Neutrophil (primary cell): Measurements from ENCODE around the gene IQGAP2.
"Not testable (repeated sequence)": the region's sequence is repeated elsewhere in the genome, so short reads cannot be mapped to it uniquely, and the experiment has no call there.

Experiments
- H3K27ac ChIP-seq: fragments of 200-600 bp; sonication (generic); 2 replicates; pipeline ENCODE4 v1.5.1; 2016; ENCODE audit warnings: mild to moderate bottlenecking, moderate library complexity
- H3K27me3 ChIP-seq: fragments of 200-600 bp; sonication (generic); 2 replicates; pipeline ENCODE4 v1.6.0; 2016; ENCODE audit warnings: mild to moderate bottlenecking
- H3K36me3 ChIP-seq: fragments of 200-600 bp; sonication (generic); 2 replicates; pipeline ENCODE4 v1.5.1; 2017
- H3K4me1 ChIP-seq, 2 experiments: fragments of 200-600 bp in 1 of 2; sonication (generic) in 1 of 2; 1 replicate in 1 of 2; 2 replicates in 1 of 2; pipeline versions ENCODE4 v1.5.1 to v1.6.1; 2013 to 2016; ENCODE audit warnings: low read depth in 1 of 2, low read length in 1 of 2, mild to moderate bottlenecking in 1 of 2, moderate library complexity in 1 of 2; ENCODE audit not compliant: control insufficient read depth in 1 of 2, insufficient read depth in 1 of 2
- H3K4me3 ChIP-seq, 2 experiments: fragments of 200-600 bp in 1 of 2; sonication (generic) in 1 of 2; 1 replicate in 1 of 2; 2 replicates in 1 of 2; pipeline ENCODE4 v1.5.1; 2013 to 2016; ENCODE audit warnings: low read depth in 1 of 2, low read length in 1 of 2, mild to moderate bottlenecking in 1 of 2, moderate library complexity in 1 of 2
- H3K9me3 ChIP-seq: fragments of 200-600 bp; sonication (generic); 2 replicates; pipeline ENCODE4 v1.5.1; 2016
- TF ChIP-seq, protein P1 (sequence below): fragments of 200-600 bp; sonication (generic); IDR thresholded peaks from 2 replicates; pipeline ENCODE4 v1.5.1; 2016; ENCODE audit warnings: antibody characterized with exemption

IQGAP2 gene

DNA sequence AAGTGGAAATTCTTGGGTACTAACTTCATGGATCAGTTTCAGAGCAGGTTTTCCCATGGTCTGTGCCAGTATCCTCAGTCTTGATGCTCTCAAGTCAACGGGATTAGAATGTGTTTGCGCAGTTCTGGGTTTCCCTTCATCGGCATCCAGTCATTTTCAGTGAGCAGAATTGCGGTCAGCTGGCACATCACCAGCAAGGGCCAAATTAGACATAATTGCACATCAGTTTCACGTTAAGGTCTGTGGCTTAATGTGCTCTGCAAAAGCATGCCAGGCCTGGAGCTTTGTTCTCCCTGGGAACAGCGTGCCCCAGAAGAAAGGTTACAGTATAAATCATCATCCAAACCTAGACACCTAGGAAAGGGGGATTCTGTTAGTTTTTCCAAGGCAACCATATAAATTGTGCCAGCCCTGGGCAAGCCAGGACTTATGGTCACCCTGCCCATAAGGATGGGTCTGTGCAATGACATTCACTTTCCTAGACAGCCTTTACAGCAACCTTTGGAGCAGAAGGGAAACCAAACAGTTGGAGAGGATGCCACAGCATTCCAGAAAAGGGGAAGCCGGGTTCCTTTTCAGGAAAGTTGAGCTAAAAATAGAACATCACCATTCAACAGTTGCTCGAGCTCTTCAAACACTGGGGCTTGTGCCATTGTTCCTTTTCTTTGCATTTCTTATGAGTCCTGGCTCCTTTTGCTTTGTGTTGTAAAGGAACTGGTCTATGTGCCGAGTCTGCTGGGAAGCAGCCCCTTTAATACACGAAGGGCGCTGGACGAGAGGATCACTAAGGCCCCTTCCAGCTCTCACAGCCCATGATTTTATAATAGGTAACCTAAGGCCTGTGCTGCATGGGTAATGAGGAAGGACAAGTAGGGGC is 23.1 kb downstream of the IQGAP2 start:
- Histone ChIP-seq H3K9me3 (no peaks in the 10 kb centered on the region), H3K27me3 (no peaks in the 10 kb centered on the region), H3K27ac (peak overlapping the region; percentile 14), H3K4me3 (no peak overlapping the region), H3K36me3 (no peaks in the 10 kb centered on the region), H3K4me1 (peaks cover 18 to 33% of the 10 kb centered on the region in 2 experiments)
- TF ChIP-seq, protein P1, sequence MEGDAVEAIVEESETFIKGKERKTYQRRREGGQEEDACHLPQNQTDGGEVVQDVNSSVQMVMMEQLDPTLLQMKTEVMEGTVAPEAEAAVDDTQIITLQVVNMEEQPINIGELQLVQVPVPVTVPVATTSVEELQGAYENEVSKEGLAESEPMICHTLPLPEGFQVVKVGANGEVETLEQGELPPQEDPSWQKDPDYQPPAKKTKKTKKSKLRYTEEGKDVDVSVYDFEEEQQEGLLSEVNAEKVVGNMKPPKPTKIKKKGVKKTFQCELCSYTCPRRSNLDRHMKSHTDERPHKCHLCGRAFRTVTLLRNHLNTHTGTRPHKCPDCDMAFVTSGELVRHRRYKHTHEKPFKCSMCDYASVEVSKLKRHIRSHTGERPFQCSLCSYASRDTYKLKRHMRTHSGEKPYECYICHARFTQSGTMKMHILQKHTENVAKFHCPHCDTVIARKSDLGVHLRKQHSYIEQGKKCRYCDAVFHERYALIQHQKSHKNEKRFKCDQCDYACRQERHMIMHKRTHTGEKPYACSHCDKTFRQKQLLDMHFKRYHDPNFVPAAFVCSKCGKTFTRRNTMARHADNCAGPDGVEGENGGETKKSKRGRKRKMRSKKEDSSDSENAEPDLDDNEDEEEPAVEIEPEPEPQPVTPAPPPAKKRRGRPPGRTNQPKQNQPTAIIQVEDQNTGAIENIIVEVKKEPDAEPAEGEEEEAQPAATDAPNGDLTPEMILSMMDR, result no peak

DNA sequence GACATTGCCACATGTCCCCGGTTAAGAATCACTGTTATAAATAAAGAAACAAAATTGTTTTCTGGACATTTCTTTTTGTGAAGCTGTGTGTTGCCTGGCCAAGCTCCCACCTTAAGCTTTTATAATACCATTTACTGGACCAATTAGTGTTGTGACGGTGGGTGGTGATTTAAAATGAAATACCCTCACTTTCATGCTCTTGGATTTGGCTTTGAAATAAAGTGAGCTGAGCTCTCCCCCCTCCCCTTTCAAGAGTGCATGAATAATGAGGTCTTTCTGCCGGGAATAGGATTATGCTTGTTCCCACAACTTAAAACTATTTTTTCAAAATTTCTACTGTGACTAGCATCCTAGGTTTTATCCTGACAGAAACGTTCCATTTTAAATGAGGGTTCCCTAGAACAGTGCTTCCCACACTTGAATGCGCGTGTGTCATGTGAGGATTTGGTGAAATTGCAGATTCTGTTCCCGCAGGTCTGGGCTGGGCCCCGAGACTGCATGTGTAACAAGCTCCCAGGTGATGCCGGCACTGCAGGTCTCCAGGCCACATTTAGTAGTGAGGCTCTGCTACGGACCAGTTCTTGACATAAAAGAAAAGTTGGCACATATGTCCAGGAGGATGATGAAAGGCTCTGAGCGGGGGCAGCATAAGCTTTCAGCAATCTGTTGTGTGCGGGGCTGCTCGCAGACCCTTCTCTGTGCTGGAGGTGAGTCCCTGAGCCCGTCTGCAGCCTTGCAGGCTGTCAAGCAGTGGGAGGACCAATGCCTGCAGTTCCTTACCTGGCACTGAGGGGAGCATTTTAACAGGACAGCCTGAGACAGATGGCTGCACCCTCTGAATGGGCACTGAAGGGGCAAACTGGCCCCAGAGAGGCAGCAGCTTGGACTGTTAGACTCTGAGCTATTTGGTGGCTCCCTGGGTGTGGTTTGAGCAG is 24.4 kb downstream of the IQGAP2 start:
- TF ChIP-seq, protein P1, result no peak
- no peaks in the 10 kb centered on the region for H3K9me3 ChIP-seq
- no peak overlapping the region for H3K27ac ChIP-seq
- H3K27me3 ChIP-seq, result no peaks in the 10 kb centered on the region
- H3K4me3 ChIP-seq, result no peak overlapping the region
- peaks cover 18 to 33% of the 10 kb centered on the region in 2 experiments for H3K4me1 ChIP-seq
- H3K36me3 ChIP-seq, result no peaks in the 10 kb centered on the region

DNA sequence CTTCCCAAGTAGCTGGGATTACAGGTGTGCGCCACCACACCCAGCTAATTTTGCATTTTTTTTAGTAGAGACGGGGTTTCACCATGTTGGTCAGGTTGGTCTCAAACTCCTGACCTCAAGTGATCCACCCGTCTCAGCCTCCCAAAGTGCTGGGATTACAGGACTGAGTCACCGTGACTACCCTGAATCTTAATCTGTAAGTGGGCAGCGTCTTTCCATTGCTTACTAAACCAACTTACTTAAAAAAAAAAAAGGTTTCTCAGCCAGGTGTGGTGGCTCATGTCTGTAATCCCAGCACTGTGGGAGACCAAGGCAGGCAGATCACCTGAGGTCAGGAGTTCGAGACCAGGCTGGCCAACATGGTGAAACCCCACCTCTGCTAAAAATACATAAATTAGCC is 25.5 kb downstream of the IQGAP2 start:
- not testable (repeated sequence) for H3K36me3 ChIP-seq, H3K27me3 ChIP-seq, H3K4me3 ChIP-seq, H3K27ac ChIP-seq, H3K9me3 ChIP-seq
- peaks cover 18 to 33% of the 10 kb centered on the region in 2 experiments for H3K4me1 ChIP-seq

DNA sequence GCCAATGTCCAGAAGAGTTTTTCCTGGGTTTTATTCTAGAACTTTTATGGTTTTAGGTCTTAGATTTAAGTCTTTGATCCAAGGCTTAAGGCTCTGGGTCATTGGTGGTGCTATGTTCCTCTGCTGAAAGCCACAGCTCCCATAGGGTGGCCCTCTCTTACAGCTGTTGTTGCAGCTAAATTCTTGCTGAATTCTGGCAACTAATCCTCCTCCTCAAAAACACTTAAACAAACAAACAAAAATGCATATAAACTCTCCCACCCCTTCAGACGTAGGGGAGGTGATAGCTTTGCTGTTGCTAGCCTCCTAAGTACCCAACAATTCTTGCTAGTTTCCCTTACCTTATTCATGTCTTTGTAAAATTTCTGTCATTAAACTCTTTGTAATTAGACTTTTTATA is 30.2 kb downstream of the IQGAP2 start:
- Histone ChIP-seq H3K27ac (no peak overlapping the region), H3K27me3 (no peaks in the 10 kb centered on the region), H3K36me3 (no peaks in the 10 kb centered on the region), H3K4me3 (no peak overlapping the region), H3K9me3 (no peaks in the 10 kb centered on the region), H3K4me1 (no peaks in the 10 kb centered on the region)
- TF ChIP-seq, protein P1, result no peak

DNA sequence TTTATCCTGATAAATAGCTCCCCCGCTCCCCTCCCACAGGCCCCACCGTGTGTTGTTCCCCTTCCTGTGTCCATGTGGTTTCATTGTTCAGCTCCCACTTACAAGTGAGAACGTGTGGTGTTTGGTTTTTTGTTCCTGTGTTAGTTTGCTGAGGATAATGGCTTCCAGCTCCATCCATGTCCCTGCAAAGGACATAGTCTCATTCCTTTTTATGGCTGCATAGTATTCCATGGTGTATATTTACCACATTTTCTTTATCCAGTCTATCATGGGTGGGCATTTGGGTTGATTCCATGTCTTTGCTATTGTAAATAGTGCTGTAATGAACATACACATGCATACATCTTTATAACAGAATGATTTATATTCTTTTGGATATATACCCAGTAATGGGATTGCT is 34.4 kb downstream of the IQGAP2 start:
- not testable (repeated sequence) for H3K9me3 ChIP-seq, H3K27ac ChIP-seq, H3K4me1 ChIP-seq, H3K36me3 ChIP-seq, H3K27me3 ChIP-seq, H3K4me3 ChIP-seq

DNA sequence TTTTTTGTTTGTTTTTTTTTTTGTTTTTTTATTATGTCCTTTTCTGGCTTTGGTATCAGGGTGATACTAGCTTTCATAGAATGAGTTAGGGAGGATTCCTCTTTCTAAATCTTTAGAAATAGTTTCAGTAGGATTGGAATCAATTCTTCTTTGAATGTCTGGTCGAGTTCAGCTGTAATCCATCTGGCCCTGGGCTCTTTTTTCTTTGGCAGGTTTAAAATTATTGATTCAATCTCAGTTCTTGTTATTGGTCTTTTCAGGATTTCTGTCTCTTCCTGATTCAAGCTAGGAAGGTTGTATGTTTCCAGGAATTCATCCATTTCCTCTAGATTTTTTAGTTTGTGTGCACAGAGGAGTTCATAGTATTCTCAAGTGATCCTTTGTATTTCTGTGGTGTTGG is 34.9 kb downstream of the IQGAP2 start:
- TF ChIP-seq, protein P1, result no peak
- H3K9me3 ChIP-seq, result no peaks in the 10 kb centered on the region
- H3K4me1 ChIP-seq, result no peaks in the 10 kb centered on the region
- H3K27ac ChIP-seq, result no peak overlapping the region
- H3K27me3 ChIP-seq, result no peaks in the 10 kb centered on the region
- peaks cover 5% of the 10 kb centered on the region for H3K36me3 ChIP-seq
- H3K4me3 ChIP-seq, result no peak overlapping the region
